Measurements from ENCODE around the gene NKIRAS2. TPM values are rescaled to one million over a fixed set of nuclear protein-coding genes. Genes with fewer than 3 reads are reported as not detected.
A peak's percentile ranks its signal among the peaks of the same experiment; 100 is the strongest.

Gene NKIRAS2
- total and polyA plus RNA-seq, 2 of the 13 experiments (the other 11 are each of a cell fraction or from before 2014, with no cell fraction given), result 27.9 to 42.0 TPM

DNA sequence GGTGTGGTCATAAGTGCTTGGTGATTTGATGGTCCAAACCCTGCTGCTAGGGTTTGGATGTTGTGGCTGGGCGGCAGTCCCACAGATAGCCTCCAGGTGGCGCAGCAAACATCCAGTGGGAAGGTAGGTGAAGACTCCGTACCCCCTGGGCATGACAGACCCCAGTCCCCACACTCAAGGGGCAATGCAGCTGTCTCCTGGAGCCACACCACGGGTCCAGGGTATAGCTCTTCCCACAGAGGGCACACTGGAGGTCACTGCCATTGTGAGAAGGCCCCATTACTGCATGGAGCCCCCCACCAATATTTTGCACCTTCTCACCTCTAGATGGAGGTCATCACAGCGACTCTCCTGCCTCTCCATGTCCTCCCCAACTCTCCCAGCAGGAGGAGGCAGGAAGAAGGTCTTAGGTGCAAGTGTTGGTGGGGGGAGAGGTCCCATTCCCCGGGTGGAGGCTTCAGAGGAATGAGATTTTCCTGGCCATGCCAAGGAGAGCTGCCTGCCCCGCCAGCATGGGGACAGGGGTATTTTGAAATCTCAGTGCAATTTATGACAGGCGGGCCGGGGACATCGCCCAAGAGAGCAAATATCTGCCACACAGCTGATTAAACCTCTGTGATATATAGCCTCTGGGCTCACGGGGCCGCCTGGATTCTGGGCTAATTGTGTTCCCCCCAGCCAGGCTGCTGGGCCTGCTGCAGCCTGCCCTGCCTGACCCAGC, 47.6 kb downstream of the NKIRAS2 start (continued):
- TF ChIP-seq JARID2 (CRISPR knock-in tag; IDR thresholded peaks at IDR 0.05; ENCODE audit: insufficient replicate concordance) (peak; percentile 38), ZNF552 (CRISPR knock-in tag; IDR thresholded peaks at IDR 0.05; ENCODE audit: borderline replicate concordance) (no peak), HES4 (CRISPR knock-in tag; IDR thresholded peaks at IDR 0.05; ENCODE audit: borderline replicate concordance) (no peak), REL (CRISPR knock-in tag; conservative IDR thresholded peaks at IDR 0.05) (no peak), KDM2A (CRISPR knock-in tag; IDR thresholded peaks at IDR 0.05; ENCODE audit: borderline replicate concordance, low read depth) (peak; percentile 77; the same call in 1 of the 2 replicates), ZFP90 (CRISPR knock-in tag; IDR thresholded peaks at IDR 0.05; ENCODE audit: borderline replicate concordance) (0 out of 2 replicates have a peak, but pooled peaks have one; percentile 22), PCBP1 (IDR thresholded peaks at IDR 0.05; ENCODE audit: borderline replicate concordance, low read depth, low read length) (no peak), SRSF9 (IDR thresholded peaks at IDR 0.05; ENCODE audit: borderline replicate concordance, insufficient read depth, low read depth, low read length, poor library complexity, severe bottlenecking) (no peak), ZNF333 (CRISPR knock-in tag; IDR thresholded peaks at IDR 0.05; ENCODE audit: borderline replicate concordance) (no peak), HOMEZ (CRISPR knock-in tag; IDR thresholded peaks at IDR 0.05; ENCODE audit: low read depth) (0 out of 2 replicates have a peak, but pooled peaks have one; percentile 10), ZBTB43 (CRISPR knock-in tag; conservative IDR thresholded peaks at IDR 0.05) (no peak), ZGPAT (CRISPR knock-in tag; IDR thresholded peaks at IDR 0.05) (no peak; the same call in 1 of the 2 replicates), ZNF550 (CRISPR knock-in tag; IDR thresholded peaks at IDR 0.05; ENCODE audit: borderline replicate concordance) (no peak), NFE2L2 (IDR thresholded peaks at IDR 0.05; ENCODE audit: low read length) (no peak), ZNF747 (CRISPR knock-in tag; IDR thresholded peaks at IDR 0.05; ENCODE audit: borderline replicate concordance) (no peak), ZNF746 (CRISPR knock-in tag; IDR thresholded peaks at IDR 0.05) (no peak)
- TF ChIP-seq, protein P1, sequence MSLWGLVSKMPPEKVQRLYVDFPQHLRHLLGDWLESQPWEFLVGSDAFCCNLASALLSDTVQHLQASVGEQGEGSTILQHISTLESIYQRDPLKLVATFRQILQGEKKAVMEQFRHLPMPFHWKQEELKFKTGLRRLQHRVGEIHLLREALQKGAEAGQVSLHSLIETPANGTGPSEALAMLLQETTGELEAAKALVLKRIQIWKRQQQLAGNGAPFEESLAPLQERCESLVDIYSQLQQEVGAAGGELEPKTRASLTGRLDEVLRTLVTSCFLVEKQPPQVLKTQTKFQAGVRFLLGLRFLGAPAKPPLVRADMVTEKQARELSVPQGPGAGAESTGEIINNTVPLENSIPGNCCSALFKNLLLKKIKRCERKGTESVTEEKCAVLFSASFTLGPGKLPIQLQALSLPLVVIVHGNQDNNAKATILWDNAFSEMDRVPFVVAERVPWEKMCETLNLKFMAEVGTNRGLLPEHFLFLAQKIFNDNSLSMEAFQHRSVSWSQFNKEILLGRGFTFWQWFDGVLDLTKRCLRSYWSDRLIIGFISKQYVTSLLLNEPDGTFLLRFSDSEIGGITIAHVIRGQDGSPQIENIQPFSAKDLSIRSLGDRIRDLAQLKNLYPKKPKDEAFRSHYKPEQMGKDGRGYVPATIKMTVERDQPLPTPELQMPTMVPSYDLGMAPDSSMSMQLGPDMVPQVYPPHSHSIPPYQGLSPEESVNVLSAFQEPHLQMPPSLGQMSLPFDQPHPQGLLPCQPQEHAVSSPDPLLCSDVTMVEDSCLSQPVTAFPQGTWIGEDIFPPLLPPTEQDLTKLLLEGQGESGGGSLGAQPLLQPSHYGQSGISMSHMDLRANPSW (CRISPR knock-in tag; IDR thresholded peaks at IDR 0.05; ENCODE audit: borderline replicate concordance), result no peak
- TF ChIP-seq, protein P2, sequence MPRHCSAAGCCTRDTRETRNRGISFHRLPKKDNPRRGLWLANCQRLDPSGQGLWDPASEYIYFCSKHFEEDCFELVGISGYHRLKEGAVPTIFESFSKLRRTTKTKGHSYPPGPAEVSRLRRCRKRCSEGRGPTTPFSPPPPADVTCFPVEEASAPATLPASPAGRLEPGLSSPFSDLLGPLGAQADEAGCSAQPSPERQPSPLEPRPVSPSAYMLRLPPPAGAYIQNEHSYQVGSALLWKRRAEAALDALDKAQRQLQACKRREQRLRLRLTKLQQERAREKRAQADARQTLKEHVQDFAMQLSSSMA (CRISPR knock-in tag; IDR thresholded peaks at IDR 0.05), result no peak
- TF ChIP-seq, protein P3, sequence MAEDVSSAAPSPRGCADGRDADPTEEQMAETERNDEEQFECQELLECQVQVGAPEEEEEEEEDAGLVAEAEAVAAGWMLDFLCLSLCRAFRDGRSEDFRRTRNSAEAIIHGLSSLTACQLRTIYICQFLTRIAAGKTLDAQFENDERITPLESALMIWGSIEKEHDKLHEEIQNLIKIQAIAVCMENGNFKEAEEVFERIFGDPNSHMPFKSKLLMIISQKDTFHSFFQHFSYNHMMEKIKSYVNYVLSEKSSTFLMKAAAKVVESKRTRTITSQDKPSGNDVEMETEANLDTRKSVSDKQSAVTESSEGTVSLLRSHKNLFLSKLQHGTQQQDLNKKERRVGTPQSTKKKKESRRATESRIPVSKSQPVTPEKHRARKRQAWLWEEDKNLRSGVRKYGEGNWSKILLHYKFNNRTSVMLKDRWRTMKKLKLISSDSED (CRISPR knock-in tag; IDR thresholded peaks at IDR 0.05), result no peak

Data from HepG2 (cell line).